Putamen (tissue), 1 donor: ENCODE data around the gene ITPK1.

Experiments used
- DNase-seq: peaks from one replicate; pipeline ENCODE4 v3.0.0-alpha.2; 2016; ENCODE audit warnings: low spot score

The ITPK1 gene

DNA sequence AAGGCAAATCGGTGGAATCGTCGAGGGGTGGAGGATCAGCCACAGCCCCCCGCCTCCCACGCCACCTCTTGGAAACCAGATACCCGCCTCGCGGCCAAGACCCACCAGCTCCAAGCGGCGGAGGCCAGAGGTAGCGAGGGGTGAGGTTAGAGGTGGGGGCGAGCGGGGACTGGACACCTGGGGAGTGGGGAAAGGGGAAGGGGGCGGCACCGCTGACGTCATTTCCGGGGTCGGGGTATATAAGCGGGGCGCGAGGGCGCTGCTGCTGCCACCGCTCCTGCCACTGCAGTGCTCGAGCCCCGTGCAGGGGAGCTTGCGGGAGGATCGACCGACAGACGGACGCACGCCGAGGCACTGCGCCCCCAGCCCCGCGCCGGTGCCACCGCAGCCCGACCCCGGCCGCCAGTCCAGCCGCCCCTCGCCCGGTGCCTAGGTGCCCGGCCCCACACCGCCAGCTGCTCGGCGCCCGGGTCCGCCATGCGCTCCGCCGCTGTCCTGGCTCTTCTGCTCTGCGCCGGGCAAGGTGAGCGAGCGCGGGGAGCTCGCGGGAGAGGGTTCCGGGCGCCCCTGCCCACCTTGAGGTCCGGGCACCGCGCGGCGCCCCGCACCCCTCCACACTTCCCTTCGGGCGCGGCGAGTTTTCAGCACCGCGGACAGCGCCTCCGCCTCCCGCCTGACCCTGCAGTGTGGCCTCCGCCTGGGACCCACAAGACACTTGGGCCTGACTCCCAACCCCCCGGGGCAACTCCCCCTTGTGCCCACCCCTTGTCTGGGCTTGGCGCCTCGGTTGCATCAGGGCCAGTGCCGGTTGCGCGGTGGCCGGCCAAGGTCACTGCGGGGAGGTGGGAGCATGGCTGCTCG is 192.6 kb downstream of the ITPK1 start, which contains the start of gene CHGA:
TSS of gene CHGA (plus strand) at position 268 of the 861 bp plus-strand sequence. CDS start at position 478, 210 bp downstream.
- DNase-seq: no peak

DNA sequence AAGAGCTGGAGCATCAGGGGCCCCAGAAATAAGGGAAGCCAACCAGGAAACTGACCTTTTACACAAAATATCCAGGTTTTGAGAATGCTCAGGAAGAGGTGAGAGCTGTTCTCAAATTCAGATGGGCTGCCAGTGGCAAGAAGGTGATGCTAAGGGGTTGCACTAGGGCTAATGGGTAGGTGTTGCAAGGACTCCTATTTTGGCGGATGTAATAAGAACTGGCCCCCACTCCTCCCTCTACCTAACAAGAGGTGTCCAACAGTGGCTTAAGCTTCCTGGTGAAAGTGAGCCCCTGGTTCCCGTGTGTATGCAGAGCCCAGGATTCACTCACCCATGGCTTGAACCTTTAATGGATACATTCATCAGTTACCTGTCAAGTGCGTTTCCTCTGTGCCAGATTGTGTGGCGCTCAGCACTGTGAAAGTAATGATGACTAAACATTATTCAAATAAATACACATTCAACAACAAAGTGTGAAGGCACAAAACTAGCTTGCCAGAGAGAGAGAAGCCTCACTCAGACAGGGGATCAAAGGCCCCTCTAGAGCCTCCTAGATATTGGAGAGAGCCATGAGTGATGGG is 193.5 kb downstream of the ITPK1 start:
- no peak for DNase-seq

DNA sequence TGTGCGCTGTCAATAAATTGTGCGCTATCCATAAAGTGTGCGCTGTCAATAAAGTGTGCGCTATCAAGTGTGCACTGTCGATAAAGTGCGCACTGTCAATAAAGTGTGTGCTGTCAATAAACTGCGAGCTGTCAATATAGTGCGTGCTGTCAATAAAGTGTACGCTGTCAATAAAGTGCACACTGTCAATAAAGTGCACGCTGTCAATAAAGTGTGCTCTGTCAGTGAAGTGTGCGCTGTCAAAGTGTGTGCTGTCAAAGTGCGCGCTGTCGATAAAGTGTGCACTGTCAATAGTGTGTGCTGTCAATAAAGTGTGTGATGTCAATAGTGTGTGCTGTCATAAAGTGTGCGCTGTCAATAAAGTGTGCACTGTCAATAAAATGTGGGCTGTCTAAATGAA is 195.7 kb downstream of the ITPK1 start:
- no peak for DNase-seq

DNA sequence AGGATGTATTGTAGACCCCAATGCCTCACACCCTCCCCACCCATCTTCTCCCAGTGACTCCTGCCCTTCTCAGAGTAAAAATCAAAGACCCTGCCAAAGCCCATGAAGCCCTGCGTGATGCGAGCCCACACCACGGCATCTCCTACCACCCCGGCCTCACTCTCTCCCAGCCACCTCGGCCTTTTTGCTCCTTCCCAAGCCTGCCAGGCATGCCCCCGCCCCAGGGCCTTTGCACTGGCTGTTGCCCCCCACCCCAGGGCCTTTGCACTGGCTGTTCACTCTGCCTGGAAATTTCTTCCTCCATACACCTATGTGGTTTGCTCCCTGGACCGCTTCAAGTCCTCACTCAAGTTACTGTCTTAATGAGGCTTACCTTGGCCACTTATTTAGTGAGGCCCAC is 197.8 kb downstream of the ITPK1 start:
- no peak for DNase-seq

DNA sequence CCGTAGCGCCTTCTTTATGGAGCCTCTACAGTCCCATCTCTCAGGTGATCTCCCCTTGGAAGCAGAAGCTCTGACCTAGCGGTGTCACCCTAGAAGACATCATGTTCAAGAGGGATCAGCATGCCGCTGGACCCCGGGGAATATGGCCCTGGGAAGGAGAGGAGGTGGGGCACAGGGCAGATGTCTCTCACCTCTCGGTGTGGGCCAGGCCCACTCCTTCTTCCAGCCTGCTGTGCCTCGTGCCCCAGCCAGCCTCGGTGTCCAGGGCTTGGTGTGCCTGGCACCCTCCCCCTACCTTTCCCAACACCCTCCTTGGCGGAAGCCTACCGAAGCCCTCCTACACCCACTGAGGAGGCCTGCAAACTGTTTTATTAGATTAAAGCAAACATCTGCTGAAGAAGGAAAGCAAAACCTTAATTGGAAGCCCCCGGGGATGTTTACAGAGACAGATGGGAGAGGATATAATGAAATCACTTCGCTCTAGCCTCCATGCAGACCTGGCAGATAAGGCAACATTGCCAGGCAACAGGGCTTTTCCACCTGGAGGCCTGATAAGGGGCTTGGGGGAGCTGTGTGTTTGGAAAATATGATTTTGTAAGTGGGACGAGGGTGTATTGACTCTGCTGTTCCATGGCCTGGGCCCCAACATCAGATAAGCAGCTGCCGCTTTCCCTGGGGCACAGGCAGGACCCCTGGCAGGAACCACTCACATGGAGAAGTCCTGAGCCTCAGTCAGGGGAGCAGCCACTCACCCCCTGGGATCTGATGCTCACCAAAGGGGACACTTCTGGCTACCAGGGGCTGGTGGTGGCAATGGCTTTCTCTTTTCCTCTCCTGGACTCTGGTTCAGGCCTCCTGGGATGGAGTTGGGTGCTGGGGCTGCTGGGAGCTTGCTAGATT is 198.4 kb downstream of the ITPK1 start:
- DNase-seq: no peak

DNA sequence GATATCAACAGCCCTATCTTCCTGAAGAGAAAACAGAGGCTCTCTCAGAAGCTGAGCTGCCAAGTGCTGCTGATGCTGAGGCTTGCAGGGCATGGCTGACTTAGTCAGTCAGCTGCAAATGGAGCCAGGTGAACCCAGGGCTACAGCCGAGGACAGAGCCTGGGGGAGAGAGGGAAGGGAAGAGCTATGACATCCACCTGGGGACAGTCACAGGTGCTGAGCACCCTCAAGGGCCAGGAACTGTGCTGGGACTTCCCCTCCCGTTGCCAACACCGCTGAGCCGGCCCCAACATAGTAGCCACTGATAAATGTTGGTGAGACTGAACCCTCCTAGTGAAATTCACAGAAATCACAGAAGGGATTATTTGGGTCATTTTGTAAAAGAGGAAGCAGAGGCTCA is 199.5 kb downstream of the ITPK1 start:
- DNase-seq: no peak

DNA sequence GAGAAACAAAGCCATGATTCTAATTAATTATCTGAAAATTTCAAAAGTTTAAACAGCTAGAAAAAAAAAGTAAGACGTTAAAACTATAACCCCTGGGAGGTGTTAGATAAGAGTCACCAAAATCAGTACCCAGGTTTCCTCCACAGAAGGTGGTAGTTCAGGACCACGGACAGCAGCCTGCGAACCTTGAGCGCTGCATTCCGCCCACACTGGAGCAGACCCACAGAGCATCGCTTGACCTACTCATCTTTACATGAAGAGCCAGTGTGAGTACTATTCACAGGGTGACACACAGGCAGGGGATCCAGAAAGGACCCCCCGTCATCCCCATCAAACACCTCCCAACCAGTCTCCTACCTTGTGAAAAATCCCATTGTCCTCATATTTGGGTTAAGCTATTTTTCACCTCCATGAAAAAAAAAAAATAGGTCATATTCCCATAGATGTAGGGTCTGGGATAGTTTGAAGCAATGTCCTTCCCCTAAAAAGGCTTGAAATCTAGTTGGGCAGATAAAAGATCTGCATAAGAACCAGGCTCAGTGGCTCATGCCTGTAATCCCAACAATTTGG is 201.6 kb downstream of the ITPK1 start:
- no peak for DNase-seq

DNA sequence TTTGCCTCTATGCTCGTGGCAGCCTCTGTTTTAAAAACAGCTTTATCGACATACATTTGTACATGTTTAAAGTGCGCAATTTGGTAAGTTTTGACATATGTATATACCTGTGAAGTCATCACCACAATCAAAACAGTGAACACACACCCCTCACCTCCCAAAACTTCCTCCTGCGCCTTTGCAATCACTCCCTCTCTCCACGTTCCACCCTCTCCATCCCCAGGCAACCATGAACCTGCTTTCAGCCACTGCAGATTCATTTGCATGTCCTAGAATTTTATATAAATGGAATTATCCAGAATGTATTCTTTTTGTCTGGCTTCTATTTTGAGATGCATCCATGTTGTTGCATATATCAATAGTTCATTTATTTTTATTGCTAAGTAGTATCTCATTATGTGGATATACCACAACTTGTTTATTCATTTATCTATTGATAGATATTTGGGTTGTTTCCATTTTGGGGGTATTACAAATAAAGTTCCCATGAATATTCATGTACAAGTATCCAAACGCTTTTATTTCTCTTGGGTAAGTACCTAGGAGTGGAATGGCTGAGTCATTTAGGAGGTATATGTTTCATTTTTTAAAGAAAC is 208.3 kb downstream of the ITPK1 start:
- DNase-seq: no peak

DNA sequence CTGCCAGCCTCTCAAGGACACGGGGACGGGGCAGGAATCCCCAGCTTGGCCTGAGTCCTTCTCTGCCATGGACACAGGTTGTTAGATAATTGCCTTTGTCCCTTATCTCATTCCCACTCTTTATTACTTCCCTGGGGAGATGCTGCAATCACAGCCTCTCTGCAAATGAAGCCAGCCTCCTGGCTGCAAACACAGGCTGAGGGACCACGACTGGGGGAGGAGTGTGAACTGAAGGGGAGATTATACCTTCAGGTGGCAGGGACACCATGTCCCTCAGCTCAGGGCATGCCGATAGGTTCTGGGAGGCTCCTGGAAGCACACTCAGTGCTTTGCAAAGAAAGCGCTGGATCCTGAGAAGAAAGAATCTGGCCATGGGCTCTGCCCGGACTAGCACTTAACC is 208.9 kb downstream of the ITPK1 start:
- no peak for DNase-seq

DNA sequence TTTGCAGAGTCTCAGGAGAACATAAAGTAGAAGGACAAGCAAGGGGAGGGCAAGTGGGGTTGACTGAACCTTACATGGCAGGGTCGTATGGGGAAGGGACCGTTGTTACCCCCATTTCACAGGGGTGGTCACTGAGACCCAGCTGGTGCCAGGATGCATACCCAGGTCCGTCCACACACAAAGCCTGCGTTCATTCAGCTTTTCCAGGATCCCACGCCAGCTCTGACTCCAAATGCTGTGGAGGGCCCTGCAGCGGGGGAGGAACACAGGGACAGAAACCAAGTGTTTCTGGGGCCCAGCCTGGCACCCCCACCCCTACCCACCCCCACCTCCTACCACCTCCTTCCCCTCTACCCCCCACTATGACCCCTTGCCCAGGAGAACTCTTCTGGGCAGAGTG is 209.3 kb downstream of the ITPK1 start:
- DNase-seq: no peak

DNA sequence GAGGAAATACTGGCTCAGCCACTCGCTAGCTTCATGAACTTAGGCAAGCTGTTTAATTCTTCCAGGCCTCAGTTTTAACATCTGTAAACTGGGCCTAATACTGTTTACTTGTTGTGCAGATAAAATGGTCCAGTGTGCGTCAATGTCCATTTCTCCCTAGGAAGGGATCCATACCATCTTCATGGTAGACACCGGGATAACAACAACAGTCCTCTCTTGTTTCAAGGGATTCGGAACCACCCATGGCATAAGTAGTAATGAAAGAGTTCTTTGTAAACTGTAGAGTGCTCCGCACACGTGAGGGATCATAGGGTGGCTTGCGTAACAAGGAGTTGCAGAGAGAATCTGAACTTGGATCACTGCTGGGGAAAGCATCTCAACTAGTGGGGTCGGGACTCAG is 210.1 kb downstream of the ITPK1 start:
- DNase-seq: no peak

DNA sequence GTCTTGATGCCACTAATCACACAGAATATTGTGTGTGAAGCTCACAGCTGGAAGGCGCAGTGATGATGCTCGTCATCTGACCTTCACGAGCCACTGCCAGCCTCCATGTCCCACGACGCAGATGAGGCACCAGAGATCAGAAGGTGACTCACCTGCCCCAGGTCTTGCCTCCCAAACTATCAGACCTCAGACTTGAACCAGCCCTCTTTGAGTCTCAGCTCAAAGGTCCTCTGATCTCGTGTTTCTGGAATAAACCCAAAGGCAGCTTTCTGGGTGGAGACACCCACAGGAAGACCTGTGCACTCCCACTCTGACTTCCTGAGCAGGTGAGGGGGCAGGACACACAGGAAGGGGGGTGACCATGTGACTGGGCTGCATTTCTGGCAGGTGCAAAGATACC is 212.4 kb downstream of the ITPK1 start:
- no peak for DNase-seq

DNA sequence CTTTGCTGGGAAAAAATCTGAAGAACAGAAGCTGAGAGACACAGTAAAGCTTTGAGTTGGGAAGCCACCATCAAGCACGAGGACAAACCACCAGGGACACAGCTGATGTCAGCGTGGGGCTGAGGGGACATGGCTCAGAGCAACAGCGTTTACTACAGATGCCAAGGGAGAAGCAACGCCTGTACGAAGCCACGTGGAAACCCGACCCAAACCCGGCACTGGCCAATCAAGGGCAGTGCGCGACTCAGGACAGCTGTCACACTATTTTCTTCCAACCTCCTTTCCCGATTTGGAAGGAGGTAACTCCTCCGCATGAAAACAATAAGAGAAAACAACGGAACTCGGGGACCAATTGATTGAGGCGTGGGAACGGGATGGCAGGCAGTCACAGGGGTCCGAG is 213.0 kb downstream of the ITPK1 start:
- no peak for DNase-seq

DNA sequence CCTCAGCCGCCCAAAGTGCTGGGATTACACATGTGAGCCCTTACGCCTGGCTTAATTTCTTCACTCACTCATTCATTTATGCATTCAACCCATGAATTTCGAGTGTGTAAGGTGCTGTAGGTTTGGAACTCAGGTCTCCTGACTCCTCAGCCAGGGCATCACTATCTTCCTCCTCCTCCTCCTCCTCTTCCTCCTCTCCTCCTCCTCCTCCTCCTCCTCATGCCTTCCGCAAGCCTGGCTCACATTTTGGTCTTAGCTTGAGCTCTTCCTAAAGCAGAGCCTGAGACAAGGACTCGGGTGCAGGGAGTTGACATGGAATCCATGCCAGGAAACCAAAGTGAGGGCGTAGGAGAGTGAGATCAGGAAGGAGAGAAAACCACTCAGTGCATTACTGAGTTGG is 213.5 kb downstream of the ITPK1 start:
- no peak for DNase-seq

DNA sequence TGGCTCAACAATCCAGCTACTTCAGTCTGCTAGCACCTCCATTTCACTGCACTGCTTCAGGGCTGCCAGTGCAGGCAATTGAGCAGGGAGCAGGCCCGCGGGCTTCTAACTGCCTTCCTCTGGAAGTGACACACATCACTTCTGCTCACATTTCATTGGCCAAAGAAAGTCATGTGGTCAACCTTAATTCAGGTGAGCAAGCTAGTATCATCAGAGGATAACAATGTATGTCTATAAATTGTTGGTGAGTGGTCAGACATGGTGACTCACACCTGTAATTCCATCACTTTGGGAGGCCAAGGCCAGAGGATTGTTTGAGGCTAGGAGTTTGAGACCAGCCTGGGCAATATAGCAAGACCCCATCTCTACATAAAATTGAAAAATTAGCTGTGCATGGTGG is 215.1 kb downstream of the ITPK1 start:
- DNase-seq: no peak

DNA sequence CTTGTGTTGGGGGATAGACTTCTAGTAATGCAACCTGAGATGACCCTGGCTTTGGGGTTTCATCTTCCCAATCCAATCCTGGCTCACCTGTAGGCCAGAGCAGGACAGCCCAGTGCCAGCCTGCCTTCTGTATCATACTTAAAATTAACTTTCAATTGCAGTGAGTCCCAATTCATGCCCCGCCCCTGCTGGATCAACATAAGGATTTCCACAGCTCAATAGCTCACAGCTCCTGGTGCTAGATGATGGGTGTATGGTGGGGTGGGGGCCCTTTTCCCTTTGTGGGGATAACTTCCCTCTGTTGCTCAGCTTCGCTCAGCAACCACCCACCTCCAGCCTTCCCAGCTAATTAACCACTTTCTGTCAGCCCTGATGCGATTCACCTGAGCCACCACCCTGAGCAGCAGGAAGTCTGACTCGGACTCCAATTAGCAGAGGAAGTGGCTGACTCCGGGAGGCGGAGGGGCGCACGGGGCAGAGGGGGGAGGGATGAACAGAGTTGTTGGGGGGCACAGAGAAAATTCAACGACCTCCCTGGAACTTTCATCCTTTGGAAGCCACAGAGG is 217.1 kb downstream of the ITPK1 start:
- no peak for DNase-seq

DNA sequence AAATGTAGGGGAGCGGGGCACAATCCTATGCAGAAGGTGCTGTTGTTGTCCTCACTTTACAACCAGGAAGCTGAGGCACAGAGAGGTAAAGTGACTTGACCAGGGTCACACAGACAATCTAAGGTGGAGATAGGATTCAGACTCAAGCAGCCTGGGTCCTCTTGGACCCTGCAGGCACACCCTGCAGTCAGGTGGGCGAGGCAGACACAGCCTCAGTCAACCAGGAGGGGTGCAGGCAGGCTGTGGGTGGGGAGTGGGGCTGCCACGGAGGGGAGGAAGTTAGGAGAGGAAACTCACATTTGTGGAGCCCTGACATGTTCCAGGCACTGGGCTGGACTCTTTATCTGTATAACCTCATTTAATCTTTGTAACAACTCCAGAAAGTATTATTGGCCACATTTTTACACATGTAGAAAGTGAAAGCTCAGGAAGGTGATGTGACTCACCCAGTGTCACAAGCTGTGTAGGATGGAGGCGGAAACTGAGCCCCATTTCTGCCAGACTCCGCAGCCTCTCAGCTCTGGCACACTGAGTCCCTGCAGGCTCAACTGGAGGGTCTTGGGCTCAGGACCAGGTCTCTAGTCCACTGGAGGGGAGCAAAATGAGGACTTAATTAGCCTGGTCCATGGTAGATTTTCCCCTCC is 217.7 kb downstream of the ITPK1 start:
- DNase-seq: peak; percentile 42

DNA sequence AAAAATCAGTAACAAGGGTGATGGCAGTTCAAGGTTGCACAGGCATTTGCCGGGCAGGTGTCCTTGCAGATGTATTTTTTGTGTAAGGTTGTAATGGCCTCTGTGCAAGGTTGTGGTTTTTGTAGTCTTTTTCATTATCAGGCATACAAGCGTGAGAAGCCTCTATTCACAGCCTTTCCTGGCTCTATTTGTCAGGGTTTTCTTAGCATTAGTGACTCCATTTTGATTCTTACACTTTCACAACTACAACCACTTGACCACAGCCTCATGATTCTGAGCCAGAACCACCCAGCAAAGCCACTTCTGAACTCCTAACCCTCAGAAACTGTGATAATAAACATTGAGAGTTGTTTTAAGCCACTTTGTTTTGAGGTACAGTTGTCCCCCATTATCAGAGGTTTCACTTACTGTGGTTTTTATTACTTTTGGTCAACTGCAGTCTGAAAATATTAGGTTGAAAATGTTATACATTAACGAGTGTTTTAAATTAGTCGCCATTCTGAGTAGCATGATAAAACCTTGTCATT is 220.3 kb downstream of the ITPK1 start:
- no peak for DNase-seq

DNA sequence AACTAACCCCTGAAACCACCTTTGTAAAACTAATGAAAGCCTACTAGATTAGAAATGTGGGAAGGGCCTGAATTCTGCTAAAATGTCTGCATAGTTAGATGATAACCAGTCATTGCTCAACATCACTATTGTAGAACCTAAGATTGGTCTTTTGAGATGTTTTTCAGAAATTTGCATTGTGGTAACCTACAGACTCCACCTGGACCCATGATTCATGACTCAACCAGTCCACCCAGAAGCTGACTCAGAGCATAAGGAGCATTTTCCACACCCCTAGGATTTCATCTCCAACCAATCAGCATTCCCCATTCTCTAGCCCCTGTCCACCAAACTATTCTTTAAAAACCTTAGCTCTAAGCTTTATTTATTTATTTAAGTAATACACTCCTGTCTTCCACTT is 223.1 kb downstream of the ITPK1 start:
- no peak for DNase-seq

DNA sequence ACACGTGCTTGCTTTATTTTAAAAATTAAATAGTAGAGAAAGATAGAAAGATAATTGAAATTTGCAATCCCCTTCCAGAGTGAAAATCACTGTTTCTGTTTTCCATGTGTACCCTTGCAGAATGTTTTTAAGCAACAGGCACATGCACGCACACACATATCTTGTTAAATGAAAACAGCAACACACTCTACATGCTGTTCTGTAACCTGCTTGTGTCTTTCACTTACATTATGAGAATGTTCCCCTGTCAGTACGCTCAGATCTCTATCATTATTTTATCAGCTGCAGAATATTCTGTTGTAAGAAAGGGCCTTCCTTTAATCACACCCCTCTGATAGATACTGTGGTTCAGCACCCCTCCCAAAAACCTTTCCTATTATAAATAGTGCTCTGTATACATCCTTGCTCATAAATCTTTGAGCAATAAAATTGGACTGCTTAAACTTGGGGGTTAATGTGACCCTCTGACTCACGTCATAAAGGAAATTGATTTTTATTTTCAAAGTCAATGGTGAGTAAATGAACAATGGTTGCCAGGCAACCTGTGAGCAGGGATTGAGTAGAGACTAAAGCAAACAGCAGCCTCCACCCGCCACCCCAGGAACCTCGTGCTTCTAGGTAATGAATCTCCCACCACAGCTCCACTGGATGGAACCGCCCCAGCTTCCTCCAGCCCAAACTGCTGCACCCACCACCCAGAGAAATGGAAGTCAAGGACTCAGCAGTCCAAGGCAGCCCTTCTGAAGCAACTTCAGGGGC is 224.7 kb downstream of the ITPK1 start:
- no peak for DNase-seq
